NCI-H774 (cell line): Measurements from ENCODE around the gene TWNK.
"Not testable (repeated sequence)": the region's sequence is repeated elsewhere in the genome, so short reads cannot be mapped to it uniquely, and the experiment has no call there.

Source experiments
- DNase-seq: peaks from one replicate; lab custom pipeline; 2025; lab: John Stamatoyannopoulos, UW

TWNK gene

GRCh38 chr10:100972904-100973535, 14.3 kb upstream of the TWNK start:
- DNase-seq = no peak

DNA sequence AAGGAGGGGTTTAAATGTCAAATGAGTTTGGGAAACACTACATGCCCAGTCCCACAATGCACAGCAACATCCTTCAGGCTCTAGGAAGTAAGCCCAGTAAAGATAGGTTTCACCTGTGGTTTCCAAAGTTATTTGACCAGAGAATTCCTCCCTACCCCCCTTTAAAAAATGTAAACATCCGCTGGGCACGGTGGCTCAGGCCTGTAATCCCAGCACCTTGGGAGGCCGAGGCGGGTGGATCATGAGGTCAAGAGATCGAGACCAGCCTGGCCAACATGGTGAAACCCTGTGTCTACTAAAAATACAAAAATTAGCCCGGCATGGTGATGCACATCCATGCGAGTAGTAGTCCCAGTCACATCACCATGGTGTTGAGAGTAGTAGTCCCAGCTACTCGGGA, 11.9 kb upstream of the TWNK start:
- DNase-seq = not testable (repeated sequence)

DNA sequence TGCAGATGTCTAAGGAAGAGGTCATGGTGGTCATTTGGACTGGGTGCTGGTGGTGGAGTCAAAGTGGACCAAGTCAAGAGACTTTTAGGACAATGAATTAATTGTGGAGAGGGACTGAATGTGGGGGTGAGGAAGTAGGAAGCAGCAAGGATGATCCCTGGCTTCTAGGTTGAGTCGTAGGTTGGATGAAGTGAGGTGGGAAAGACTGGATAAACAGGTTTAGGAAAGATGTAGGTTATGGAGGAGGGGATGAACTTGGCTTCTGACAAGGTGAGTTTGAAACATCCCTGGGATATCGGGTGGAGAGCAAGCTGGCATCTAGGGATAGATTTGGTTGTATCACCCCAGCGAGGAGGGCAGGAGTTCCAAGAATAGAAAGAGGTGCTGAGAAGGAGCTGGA, 10.4 kb upstream of the TWNK start:
- no peak for DNase-seq

DNA sequence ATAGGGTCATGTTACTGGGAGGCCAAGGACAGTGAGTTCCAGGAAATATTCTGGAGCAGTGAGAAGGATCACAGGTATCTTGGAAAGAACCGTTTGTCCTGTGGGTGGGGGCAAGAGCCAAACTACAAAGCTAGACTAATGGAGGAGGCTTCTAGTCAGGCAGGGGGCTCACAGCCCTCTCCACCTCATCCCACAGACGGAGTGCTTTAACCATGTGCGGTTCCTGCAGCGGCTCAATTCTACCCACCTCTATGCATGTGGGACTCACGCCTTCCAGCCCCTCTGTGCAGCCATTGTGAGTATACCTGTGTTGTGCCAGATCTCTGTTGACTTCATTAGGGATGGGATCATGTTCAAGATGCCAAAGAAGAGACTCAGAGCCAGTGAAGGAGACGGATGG, 9.9 kb upstream of the TWNK start:
- no peak for DNase-seq

- DNase-seq = no peak
These were observed 9.0 kb upstream of the TWNK start for GRCh38 chr10:100978121-100978900.

GRCh38 chr10:100978901-100979195, 8.5 kb upstream of the TWNK start:
- no peak for DNase-seq

DNA sequence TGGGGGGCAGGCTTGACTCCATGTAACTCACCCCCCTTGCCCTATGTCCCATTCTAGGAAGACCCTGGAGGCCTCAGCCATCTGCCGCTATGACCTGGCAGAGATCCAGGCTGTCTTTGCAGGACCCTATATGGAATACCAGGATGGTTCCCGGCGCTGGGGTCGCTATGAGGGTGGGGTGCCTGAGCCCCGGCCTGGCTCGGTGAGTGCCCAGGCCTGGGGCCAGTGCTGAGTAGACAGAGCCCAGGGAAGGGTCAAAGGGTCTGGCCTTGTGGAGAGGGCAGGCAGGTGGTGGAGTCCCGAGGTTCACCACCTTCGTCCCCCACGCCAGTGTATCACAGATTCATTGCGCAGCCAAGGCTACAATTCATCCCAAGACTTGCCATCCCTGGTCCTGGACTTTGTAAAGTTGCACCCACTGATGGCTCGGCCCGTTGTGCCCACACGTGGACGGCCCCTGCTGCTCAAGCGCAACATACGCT, 7.5 kb upstream of the TWNK start:
- no peak for DNase-seq

- no peak for DNase-seq
These were observed 7.0 kb upstream of the TWNK start for GRCh38 chr10:100980311-100980710.

GRCh38 chr10:100980711-100981110, 6.6 kb upstream of the TWNK start:
- DNase-seq = no peak

GRCh38 chr10:100981178-100981772, 6.1 kb upstream of the TWNK start:
- no peak for DNase-seq

DNA sequence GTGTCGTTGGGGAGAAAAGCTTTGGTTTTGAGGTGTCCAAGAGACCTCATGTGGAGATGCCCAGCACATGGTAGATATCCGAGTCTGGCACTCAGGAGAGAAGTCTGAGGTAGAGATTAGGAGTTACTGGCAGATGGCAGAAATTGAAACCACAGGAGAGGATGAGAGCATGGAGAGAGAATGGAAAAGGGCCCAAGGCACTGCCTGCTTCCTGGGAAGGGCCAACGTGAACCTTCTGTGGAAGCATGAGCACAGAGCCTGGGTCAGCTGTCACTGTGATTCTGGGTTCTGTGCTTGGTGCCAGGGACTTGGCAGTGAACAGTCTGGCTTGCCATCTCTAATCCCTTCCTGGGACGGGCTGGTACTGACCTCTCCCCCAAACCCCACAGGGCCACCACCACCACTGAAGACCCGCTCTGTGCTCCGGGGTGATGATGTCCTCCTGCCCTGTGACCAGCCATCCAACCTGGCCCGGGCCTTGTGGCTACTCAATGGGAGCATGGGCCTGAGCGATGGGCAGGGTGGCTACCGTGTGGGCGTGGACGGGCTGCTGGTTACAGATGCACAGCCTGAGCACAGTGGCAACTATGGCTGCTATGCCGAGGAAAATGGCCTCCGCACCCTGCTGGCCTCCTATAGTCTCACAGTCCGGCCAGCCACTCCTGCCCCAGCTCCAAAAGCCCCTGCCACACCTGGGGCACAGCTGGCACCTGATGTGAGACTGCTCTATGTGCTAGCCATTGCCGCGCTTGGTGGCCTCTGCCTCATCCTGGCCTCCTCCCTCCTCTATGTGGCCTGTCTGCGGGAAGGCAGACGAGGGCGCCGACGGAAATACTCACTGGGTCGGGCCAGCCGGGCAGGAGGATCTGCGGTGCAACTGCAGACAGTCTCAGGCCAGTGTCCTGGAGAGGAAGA, 4.2 kb upstream of the TWNK start:
- no peak for DNase-seq

- DNase-seq = no peak
These were observed 3.3 kb upstream of the TWNK start for GRCh38 chr10:100983868-100984671.

DNA sequence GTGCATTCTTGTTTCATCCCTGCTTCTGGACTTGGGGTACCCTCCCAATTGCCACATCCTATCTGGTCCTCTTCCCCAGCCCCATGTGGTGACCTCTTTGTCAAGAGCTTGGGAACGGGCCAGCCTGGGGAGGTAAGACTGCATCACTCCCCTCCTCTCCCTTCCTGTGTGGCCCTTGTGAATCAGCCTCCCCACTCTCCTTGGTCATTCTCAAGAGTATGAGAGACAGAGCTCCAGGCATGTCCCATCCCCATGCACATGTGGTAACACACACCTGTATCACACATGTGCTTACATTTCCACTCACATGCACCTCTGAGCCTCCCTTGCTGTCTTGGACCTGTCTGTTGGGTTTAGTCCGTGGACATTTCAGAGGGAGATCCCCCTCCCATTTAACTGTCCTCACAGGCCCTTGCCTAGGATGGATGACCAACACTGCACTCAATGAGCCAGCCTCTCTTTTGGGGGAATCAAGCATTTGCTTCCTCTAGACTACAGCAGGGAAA, 2.6 kb upstream of the TWNK start:
- DNase-seq = no peak

- no peak for DNase-seq
These were observed 2.0 kb upstream of the TWNK start for GRCh38 chr10:100985336-100985735.

- DNase-seq = no peak
These were observed 756 bp upstream of the TWNK start for GRCh38 chr10:100986623-100986951.

GRCh38 chr10:100987685-100988049, 324 bp downstream of the TWNK start:
- no peak for DNase-seq

DNA sequence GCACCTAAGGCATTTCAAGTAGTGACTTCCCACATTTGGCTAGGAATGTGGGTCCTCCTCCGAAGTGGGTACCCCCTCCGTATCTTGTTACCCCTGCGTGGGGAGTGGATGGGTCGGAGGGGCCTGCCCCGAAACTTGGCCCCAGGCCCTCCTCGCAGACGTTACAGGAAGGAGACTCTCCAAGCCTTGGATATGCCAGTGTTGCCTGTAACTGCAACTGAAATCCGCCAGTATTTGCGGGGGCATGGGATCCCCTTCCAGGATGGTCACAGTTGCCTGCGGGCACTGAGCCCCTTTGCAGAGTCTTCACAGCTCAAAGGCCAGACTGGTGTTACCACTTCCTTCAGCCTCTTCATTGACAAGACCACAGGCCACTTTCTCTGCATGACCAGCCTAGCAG, 823 bp downstream of the TWNK start:
- DNase-seq = no peak

DNA sequence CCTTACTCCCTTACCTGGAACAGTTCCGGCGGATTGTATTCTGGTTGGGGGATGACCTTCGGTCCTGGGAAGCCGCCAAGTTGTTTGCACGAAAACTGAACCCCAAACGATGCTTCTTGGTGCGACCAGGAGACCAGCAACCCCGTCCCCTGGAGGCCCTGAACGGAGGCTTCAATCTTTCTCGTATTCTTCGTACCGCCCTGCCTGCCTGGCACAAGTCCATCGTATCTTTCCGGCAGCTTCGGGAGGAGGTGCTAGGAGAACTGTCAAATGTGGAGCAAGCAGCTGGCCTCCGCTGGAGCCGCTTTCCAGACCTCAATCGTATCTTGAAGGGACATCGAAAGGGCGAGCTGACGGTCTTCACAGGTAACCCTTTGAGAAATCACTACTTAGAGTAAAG, 1.7 kb downstream of the TWNK start:
- no peak for DNase-seq

- DNase-seq = no peak
These were observed 6.8 kb downstream of the TWNK start for GRCh38 chr10:100993986-100994708.

DNA sequence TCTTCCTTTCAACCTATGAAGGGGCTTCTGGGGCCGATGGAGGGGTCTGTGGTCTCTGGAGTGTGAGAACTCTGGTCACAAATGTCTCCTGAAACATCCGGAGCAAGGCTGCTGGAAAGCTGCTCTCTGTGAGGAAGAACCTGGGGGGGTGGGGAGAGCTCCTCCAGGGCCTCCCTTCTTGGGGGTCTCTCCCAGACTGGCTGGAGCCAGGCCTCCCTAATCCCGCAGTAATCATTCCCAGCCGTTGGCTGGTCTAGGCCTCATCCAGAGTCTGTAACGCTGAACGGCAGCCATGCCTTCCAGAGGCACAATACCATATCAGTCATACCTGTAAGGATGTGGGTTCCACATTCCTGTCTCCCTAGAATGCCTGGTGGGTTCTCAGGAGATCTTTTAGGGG, 7.8 kb downstream of the TWNK start:
- no peak for DNase-seq
